GM21717 (cell line): ENCODE results near the gene PET100.
"Not testable (repeated sequence)": the region's sequence is repeated elsewhere in the genome, so short reads cannot be mapped to it uniquely, and the experiment has no call there.

Experiments used
- ATAC-seq: cut with Tn5 transposase; IDR thresholded peaks from one replicate; pipeline ENCODE4 v1.9.1; 2021; ENCODE audit warnings: mild to moderate bottlenecking, moderate library complexity; ENCODE audit not compliant: unreplicated experiment

PET100 gene

DNA sequence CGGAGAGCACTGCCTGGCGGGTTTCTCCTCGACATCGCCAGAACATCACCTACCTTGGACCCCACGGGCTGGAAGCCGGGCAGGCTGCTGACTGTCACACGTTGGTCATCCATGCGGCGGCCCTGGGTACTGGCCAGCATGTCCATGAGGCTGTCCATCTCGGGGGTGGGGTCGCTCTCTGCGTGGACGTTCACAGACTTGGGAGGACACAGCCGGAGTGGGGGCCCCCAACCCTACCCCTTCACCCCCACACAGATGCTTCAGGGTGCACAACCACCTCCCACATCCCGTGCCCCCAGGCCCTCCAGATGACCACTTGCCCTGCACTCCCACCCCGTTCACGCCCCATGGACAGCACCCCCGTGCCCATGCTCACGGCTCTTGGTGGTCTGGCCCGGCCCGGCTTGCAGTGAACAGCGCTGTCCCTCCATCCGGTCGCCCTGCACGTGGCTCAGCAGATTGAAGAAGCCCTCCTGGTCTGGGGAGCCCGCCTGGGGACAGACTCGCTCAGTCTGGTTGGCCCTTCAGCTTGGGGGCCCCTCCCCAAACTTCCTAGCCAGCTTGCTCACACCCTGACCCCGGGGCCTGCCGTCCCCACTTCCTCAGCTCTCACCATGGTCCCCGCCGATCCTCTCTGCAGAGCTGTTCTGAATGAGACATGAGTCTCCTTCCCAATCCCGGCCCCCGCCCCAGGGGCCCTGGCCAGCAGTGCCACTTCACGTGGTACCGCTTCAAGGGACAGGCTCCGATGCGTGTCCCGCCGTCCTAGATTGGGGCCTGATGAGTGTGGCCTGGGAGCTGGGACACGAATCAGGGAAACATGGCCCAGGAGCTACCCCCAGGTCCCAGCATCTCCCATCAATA lies 3.0 kb downstream of the PET100 start:
- ATAC-seq = no peak

GRCh38 chr19:7633698-7634097 lies 4.1 kb downstream of the PET100 start, which contains the start of gene PCP2:
Gene PCP2, minus strand, starts transcription at chr19:7633719. Its CDS starts 262 bp downstream, at chr19:7633457.
- ATAC-seq = no peak

DNA sequence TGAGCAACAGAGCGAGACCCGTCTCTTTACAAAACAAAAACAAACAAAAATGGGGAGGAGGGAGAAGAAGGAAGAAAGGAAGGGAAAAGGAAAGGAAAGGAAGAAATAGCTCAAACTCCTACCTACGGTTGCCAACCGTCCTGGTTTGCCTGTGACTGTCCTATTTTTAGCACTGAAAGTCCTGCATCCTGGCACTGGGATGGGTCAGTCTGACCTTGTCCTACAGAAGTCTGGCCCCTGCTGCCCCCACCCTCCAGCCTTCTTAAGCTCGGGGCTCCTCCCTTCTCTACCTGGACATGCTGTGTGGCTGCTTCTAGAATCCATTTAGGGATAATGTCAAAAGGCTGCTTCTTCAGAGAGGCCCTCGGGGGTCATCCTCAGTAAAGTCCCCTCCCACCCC lies 6.1 kb downstream of the PET100 start:
- ATAC-seq = no peak

DNA sequence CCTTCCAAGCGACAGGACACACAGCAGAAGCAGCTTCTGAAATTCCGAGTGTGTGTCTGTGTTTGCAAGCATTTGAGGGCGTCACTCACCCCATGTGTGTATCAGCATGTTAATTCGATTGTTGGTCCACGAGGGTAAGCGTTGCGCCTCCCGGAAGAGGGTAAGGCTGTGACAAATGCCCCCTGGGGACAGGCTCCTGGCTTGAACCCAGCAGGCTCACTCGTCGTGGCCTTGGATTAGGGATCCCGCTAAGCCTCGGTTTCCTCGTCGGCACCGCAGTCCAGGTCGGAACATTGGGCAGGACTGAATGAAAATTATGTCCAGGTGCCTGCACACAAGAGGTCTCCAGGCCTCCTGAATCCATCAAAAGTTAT lies 6.7 kb downstream of the PET100 start:
- ATAC-seq = no peak

DNA sequence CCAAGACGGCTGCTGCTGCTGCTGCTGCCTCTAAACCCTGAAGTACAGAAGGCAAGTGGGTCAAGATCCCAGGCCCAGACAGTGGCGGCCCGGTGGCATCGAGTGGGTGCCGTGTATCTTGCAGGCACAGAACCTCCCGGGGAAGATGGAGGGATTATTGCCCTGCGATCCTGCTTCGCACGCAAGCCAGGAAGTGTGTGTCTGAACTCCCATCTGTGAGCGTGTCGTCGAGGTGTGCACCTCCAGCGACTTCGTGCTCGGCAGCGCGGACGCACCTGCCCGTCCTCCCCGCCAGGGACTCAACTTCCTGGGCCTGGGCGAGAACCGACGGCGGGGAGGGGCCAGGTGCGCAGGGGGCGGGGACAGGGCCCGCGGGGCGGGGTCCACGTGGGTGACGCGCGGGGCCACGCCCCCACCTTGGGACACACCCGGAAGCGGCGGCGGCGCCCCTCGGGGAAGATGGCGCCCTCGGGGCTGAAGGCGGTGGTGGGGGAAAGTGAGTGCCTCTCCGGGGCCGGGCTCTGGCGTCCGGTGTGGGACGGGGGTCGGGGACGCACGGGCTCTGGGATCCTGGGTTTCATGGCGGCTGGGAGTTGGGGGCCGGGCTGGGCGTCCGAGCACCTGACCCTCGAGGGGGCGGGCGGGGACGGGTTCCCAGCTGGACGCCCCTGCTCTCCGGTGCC lies 7.2 kb downstream of the PET100 start, which contains the start of gene STXBP2:
STXBP2 (plus strand) TSS at position 420 of the 683 bp plus-strand sequence; CDS start at position 460, 40 bp downstream.
- no peak for ATAC-seq

- no peak for ATAC-seq
Measured at GRCh38 chr19:7637374-7638256, 8.0 kb downstream of the PET100 start.

- ATAC-seq = no peak
Measured at GRCh38 chr19:7638802-7639465, 9.3 kb downstream of the PET100 start.

DNA sequence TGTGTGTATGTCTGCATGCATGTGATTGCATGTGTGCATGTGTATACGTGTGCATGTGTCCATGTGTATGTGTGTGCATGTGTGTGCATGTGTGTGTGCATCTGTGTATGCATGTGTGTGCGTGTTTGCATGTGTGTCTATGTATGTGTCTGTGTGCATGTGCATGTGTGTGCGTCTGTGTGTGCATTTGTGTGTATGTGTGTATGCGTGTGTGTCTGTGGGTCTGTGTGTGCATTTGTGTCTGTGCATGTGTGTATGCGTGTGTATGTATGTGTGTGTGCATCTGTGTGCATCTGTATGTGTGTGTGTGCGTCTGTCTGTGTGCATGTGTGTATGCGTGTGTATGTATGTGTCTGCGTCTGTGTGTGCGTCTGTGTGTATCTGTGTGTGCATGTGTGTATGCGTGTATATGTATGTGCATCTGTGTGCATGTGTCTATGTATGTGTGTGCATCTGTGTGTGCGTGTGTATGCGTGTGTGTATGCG lies 10.3 kb downstream of the PET100 start:
- no peak for ATAC-seq

DNA sequence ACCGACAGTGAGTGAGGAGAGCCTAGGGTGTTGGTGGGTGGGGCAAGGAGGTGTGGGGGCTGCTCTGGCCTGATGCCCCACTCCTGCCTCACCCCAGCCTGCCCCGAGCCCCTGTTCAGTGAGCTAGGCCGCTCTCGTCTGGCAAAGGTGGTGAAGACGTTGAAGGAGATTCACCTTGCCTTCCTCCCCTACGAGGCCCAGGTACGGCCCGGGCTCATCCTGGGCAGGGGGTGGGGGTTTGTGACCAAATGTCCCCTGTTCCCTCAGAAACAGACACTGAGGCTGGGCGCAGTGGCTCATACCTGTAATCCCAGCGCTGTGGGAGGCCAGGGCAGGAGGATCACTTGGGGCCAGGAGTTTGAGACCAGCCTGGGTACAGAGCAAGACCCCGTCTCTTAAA lies 11.2 kb downstream of the PET100 start:
- no peak for ATAC-seq

GRCh38 chr19:7641290-7642276 lies 12.0 kb downstream of the PET100 start:
- ATAC-seq = no peak

DNA sequence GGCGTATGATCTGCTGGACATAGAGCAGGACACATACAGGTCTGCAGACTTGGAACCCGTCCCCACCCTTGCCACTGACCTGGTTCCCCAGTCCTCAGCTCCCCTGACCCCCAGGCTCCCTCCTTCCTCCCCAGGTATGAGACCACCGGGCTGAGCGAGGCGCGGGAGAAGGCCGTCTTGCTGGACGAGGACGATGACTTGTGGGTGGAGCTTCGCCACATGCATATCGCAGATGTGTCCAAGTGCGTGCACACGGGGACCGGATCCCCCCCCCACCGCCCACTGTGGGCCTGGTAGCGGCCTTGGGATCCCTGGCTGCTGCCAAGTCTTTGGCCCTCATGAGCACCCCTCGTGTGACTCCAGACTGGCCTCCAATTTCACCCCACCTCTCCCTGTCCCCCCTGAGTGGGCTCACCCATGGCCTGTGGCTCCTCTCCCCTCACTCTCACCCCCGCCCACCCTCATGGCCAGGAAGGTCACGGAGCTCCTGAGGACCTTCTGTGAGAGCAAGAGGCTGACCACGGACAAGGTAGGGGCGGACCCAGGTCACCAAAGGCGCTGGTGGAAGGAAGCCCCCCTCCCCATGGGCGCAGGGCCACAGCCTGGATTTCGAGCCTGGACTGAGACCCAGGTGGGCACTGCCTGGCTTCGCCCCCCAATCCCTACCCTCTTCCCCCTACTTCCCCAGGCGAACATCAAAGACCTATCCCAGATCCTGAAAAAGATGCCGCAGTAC lies 12.9 kb downstream of the PET100 start:
- ATAC-seq = no peak

DNA sequence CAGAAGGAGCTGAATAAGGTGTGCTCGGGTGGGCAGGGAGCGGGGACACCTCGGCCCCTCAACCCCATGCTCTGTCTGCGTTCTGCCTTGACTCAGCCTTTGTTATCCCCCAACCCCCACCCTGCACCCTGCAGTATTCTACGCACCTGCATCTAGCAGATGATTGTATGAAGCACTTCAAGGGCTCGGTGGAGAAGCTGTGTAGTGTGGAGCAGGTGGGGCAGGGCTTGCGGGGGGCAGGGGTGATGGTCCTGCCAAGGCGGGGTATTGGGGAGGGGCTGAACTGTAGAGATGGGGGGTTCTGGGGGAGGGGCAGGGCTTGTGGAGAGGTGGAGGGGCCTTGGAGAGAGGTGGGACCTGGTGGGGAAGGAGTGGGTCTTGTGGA lies 13.4 kb downstream of the PET100 start:
- ATAC-seq = no peak

DNA sequence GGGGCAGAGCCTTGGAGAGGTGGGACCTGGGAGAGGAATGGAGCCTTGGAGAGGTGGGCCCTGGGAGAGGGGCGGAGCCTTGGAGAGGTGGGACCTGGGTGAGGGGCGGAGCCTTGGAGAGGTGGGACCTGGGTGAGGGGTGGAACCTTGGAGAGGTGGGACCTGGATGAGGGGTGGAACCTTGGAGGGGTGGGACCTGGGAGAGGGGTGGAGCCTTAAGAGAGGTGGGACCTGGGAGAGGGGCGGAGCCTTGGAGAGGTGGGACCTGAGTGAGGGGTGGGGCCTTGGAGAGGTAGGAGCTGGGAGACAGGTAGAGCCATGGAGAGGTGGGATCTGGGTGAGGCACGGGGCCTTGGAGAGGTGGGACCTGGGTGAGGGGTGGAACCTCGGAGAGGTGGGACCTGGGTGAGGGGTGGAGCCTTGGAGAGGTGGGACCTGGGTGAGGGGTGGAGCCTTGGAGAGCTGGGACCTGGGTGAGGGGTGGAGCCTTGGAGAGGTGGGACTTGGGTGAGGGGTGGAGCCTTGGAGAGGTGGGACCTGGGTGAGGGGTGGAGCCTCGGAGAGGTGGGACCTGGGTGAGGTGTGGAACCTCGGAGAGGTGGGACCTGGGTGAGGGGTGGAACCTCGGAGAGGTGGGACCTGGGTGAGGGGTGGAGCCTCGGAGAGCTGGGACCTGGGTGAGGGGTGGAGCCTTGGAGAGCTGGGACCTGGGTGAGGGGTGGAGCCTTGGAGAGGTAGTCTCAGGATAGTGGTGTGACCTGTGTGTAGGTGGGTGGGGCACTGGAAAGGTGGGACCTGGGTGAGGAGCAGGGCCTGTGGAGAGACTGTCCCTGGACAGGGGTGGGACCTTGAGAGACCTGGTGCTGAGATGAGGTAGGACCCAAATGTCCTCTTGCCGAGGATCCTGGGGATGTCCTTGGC lies 14.3 kb downstream of the PET100 start:
- not testable (repeated sequence) for ATAC-seq

DNA sequence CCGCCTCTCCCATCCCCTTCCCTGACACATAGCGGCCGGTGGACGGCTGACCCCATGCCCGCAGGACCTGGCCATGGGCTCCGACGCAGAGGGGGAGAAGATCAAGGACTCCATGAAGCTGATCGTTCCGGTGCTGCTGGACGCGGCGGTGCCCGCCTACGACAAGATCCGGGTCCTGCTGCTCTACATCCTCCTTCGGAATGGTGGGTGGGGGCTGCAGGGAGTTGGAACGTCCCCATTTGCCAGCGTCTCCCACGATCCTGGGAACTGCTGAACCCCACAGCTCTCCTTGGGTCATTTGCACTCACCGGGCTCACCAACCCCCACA lies 14.9 kb downstream of the PET100 start:
- ATAC-seq = no peak

- no peak for ATAC-seq
Measured at GRCh38 chr19:7645163-7645562, 15.6 kb downstream of the PET100 start.

GRCh38 chr19:7645656-7646425 lies 16.2 kb downstream of the PET100 start:
- no peak for ATAC-seq

GRCh38 chr19:7646426-7646700 lies 16.8 kb downstream of the PET100 start:
- ATAC-seq = no peak
